GM19099 (cell line): ENCODE measurements around the gene KIAA0232.

ENCODE experiments used
- POLR2A ChIP-seq: IDR thresholded peaks from 3 replicates; pipeline ENCODE4 v1.6.1; 2011; ENCODE audit warnings: low read depth; ENCODE audit not compliant: insufficient read length; ENCODE audit errors: extremely low read depth

KIAA0232 gene

DNA sequence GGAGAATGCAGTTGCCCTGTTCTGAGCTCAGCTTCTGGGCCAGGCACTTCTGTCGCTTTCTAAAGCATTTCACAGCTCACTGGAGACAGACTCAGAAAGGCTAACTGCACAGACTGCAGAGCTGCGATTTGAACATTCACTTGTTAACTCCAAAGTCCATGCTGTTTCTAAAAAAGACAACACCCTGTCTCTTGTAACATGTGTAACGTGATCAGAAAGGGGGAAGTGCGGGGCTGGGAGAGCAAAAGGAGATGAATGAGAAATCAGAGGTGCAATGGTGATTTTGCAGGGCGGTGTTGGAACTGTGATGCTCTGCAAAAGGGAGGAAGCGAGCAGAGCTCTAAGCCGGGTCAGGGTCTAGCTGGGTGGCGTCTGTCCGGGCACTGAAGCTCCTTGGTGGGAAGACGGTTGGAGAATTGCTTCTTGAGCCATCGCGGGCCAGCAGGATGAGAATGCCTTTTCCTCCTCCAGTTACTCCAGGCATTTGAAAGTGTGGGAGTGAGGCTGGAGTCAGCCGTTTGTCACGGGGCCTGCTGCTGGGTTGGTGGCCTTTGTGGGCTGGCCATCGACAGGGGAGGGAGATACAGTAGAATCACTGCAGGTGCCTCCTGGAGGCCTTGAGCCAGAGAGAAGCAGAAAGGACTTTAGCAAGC, 147.4 kb downstream of the KIAA0232 start:
- no peak for TF ChIP-seq POLR2A

DNA sequence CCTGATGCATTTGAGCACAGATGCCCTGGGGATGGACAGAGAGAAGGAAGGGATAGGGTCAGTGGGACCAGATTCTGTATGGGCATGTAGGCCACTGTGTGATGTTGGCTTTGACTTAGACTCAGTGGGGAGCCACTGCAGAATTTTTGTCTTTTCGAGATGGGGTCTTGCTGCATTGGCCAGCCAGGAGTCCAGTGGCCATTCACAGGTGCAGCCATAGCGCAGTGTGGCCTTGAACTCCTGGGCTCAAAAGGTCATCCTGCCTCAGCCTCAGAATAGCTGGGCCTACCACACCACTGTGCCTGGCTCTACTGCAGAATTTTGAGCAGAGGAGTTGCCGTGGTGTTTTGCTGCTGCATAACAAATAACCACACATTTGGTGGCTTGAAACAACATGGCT, 149.9 kb downstream of the KIAA0232 start:
- TF ChIP-seq POLR2A, result no peak

DNA sequence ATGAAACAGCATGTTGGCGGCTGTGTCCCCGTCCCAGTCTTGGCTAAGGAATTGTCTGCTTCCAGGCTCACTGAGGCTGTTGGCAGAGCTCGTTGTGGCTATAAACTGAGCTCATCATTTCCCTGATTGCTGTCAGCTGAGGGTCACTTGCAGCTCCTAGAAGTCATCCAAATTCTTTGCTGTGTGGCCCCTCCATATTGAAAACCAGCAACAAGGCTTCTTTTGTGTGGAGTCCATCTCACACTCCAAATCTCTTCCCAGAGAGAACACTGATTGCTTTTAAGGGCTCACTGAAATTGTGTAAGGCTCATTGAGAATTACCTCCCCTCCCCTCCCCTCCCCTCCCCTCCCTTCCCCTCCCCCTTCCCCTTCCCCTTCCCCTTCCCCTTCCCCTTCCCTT, 150.4 kb downstream of the KIAA0232 start:
- TF ChIP-seq POLR2A, result no peak
